ENCODE results near the gene DENND4A.
A peak's percentile ranks its signal among the peaks of the same experiment; 100 is the strongest.

The DENND4A gene

DNA sequence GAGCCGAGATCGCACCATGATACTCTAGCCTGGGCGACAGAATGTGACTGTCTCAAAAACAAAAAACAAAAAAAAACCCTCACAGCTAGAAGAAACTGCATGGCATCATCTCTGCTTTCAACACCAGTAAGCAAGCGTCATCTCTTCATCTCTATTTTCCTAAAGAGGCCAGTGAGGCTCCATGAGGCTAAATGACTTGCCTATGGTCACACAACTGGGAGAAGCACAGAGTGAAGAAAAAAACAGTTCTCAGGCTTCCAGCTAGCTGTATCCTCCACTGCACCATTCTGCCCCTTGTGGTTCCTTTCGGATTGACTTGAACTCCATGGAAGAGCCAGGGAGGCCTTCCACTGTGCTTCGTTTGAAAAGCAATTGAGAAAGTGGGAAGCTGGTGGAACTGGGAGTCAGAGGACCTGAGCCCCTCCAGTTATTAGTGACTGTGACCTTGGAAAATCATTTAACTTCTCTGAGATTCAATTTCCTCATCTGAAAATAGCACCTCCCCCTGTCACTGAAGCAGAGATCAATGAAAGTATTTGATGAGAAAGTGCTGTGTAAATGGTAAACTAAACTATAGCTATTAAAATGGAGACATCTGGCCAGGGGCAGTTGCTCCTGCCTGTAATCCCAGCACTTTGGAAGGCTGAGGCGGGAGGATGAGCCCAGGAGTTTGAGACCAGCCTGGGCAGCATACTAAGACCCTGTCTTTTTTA is 32.1 kb upstream of the DENND4A start:
- Histone ChIP-seq H3K9me3 (no peaks in the 10 kb centered on the region), H3K27me3 (no peaks in the 10 kb centered on the region), H3K4me1 (ENCODE audit: control insufficient read depth in 1 of 2, insufficient read depth in 1 of 2, low read depth in 1 of 2, low read length in 1 of 2) (peaks cover 35 to 41% of the 10 kb centered on the region in 2 experiments), H3K27ac (peak overlapping the region; percentile 17), H3K4me3 (ENCODE audit: low read depth in 1 of 2, low read length in 1 of 2) (no peak overlapping the region), H3K36me3 (no peaks in the 10 kb centered on the region)
- TF ChIP-seq CTCF (IDR thresholded peaks at IDR 0.05), result peak; percentile 9

- peaks cover 28 to 34% of the 10 kb centered on the region in 2 experiments for H3K4me1 ChIP-seq (ENCODE audit: control insufficient read depth in 1 of 2, insufficient read depth in 1 of 2, low read depth in 1 of 2, low read length in 1 of 2)
- no peak for TF ChIP-seq CTCF (IDR thresholded peaks at IDR 0.05)
- H3K27ac ChIP-seq, result no peak overlapping the region
These were observed 30.2 kb upstream of the DENND4A start for GRCh38 chr15:65822316-65822715.

GRCh38 chr15:65821070-65821469 is 29.0 kb upstream of the DENND4A start:
- Histone ChIP-seq H3K4me3 (ENCODE audit: low read depth in 1 of 2, low read length in 1 of 2) (no peak overlapping the region), H3K4me1 (ENCODE audit: control insufficient read depth in 1 of 2, insufficient read depth in 1 of 2, low read depth in 1 of 2, low read length in 1 of 2) (peaks cover 17 to 23% of the 10 kb centered on the region in 2 experiments), H3K9me3 (no peaks in the 10 kb centered on the region), H3K27me3 (no peaks in the 10 kb centered on the region), H3K36me3 (no peaks in the 10 kb centered on the region), H3K27ac (no peak overlapping the region)
- no peak for TF ChIP-seq CTCF (IDR thresholded peaks at IDR 0.05)

More at GRCh38 chr15:65822316-65822715, 30.2 kb upstream of the DENND4A start:
- Histone ChIP-seq H3K36me3 (no peaks in the 10 kb centered on the region), H3K4me3 (ENCODE audit: low read depth in 1 of 2, low read length in 1 of 2) (no peak overlapping the region), H3K9me3 (no peaks in the 10 kb centered on the region), H3K27me3 (no peaks in the 10 kb centered on the region)

GRCh38 chr15:65819563-65819960 is 27.5 kb upstream of the DENND4A start:
- Histone ChIP-seq H3K36me3 (no peaks in the 10 kb centered on the region), H3K27ac (peak overlapping the region; percentile 74), H3K4me3 (ENCODE audit: low read depth in 1 of 2, low read length in 1 of 2) (no peak overlapping the region), H3K9me3 (no peaks in the 10 kb centered on the region), H3K27me3 (no peaks in the 10 kb centered on the region), H3K4me1 (ENCODE audit: control insufficient read depth in 1 of 2, insufficient read depth in 1 of 2, low read depth in 1 of 2, low read length in 1 of 2) (peaks cover 16 to 17% of the 10 kb centered on the region in 2 experiments)
- TF ChIP-seq CTCF (IDR thresholded peaks at IDR 0.05), result no peak

GRCh38 chr15:65818927-65819562 is 27.0 kb upstream of the DENND4A start:
- TF ChIP-seq CTCF (IDR thresholded peaks at IDR 0.05), result no peak
- peak overlapping the region; percentile 74 for H3K27ac ChIP-seq
- peaks cover 16 to 17% of the 10 kb centered on the region in 2 experiments for H3K4me1 ChIP-seq (ENCODE audit: control insufficient read depth in 1 of 2, insufficient read depth in 1 of 2, low read depth in 1 of 2, low read length in 1 of 2)
- no peaks in the 10 kb centered on the region for H3K36me3 ChIP-seq
- H3K27me3 ChIP-seq, result no peaks in the 10 kb centered on the region
- H3K9me3 ChIP-seq, result no peaks in the 10 kb centered on the region
- no peak overlapping the region for H3K4me3 ChIP-seq (ENCODE audit: low read depth in 1 of 2, low read length in 1 of 2)
